ENCODE results near the gene MCTP2. TPM values are rescaled to one million over a fixed set of nuclear protein-coding genes. Genes with fewer than 3 reads are reported as not detected.

MCTP2 gene
- total RNA-seq, 1 experiment from 2014 or later, result 7.4 TPM

DNA sequence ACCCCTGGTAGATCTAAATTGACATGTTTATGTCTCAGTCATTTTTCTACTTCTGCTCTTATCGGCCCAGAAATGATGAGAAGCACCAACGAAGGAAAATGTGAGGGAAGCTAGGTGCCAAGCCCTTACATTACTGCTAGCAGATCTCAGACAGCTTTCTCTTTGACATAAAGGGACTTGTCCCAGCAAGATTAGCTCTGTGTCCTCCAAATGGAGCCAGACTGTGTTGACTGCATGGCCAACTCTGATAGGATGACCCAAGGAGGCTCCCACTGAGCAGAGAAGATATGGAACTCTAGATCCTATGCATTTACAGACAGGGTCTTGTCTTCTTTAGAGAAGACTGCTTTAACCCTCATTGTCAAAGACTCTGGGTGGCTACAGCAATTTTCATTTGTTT, 2.8 kb upstream of the MCTP2 start (continued):
- TF ChIP-seq, protein P1, sequence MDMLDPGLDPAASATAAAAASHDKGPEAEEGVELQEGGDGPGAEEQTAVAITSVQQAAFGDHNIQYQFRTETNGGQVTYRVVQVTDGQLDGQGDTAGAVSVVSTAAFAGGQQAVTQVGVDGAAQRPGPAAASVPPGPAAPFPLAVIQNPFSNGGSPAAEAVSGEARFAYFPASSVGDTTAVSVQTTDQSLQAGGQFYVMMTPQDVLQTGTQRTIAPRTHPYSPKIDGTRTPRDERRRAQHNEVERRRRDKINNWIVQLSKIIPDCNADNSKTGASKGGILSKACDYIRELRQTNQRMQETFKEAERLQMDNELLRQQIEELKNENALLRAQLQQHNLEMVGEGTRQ (CRISPR knock-in tag; IDR thresholded peaks at IDR 0.05), result no peak
- TF ChIP-seq, protein P2, sequence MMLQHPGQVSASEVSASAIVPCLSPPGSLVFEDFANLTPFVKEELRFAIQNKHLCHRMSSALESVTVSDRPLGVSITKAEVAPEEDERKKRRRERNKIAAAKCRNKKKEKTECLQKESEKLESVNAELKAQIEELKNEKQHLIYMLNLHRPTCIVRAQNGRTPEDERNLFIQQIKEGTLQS (CRISPR knock-in tag; conservative IDR thresholded peaks at IDR 0.05), result no peak
- no peak for TF ChIP-seq TP53 (CRISPR knock-in tag; IDR thresholded peaks at IDR 0.05)

DNA sequence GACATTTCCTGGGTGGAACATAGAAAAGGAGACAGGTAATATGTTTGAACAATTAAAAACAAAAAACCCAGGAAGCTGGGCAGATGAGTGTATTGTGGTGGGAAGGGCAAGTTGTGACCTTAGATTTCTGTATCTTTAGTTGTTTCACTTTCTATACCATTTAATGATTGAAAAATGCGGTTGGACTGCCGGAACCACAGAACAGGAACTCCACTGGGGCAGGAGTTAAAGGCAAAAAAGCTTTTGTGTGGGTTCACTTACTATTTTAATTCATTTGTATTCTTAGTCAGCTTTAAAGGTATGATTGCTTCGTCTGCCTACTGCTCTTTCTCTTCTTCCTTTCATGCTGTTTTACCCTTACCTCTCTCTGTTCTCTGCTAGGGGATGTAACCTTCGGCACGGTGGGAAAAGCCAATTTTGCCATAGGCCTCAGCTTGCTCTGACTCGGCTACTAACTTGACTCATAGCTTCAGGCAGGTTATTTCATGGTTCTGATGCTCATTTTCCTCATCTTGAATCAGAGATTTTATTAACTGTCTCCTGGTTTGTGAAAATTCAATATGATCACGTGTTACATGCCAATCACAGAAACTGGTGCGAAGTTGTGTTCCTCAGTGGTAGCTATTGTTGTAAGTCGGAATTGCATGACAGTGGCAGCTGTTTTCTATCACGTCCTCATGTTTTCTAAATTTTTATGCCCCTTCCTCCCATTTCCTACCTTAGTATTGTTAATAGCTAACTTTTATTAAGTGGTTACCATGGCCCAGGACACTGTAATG, 1.6 kb upstream of the MCTP2 start:
- Mint-ChIP-seq H3K27ac (peak overlapping the region; percentile 61; the same call in 1 of the 2 replicates), H3K27me3 (ENCODE audit: low read depth) (peaks cover 22% of the 10 kb centered on the region), H3K4me1 (peaks cover 44% of the 10 kb centered on the region), H3K36me3 (no peaks in the 10 kb centered on the region), H3K4me3 (peak overlapping the region; percentile 79), H3K9me3 (no peaks in the 10 kb centered on the region)
- ATAC-seq (no peak), DNase-seq (ENCODE audit: low spot score) (no peak)
- CTCF ChIA-PET, result interaction anchor here (1.0 to 3.4 kb wide), 4 partner anchors 65 to 110 kb away, joined by 3 to 14 read pairs (median 4); no protein-coding TSS in a partner anchor
- POLR2A ChIA-PET, result no interaction called here
- TF ChIP-seq ZNF121 (CRISPR knock-in tag; IDR thresholded peaks at IDR 0.05) (no peak), ZNF671 (CRISPR knock-in tag; IDR thresholded peaks at IDR 0.05) (no peak), ATF1 (CRISPR knock-in tag; IDR thresholded peaks at IDR 0.05) (no peak), TEAD4 (CRISPR knock-in tag; IDR thresholded peaks at IDR 0.05) (no peak), ESRRA (CRISPR knock-in tag; IDR thresholded peaks at IDR 0.05; ENCODE audit: borderline replicate concordance) (no peak), IRF2 (CRISPR knock-in tag; IDR thresholded peaks at IDR 0.05; ENCODE audit: borderline replicate concordance, low read depth) (no peak)
- TF ChIP-seq, protein P1 (CRISPR knock-in tag; IDR thresholded peaks at IDR 0.05), result peak; percentile 50
- TF ChIP-seq, protein P3, sequence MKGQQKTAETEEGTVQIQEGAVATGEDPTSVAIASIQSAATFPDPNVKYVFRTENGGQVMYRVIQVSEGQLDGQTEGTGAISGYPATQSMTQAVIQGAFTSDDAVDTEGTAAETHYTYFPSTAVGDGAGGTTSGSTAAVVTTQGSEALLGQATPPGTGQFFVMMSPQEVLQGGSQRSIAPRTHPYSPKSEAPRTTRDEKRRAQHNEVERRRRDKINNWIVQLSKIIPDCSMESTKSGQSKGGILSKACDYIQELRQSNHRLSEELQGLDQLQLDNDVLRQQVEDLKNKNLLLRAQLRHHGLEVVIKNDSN (CRISPR knock-in tag; IDR thresholded peaks at IDR 0.05), result 0 out of 2 replicates have a peak, but pooled peaks have one; percentile 19

DNA sequence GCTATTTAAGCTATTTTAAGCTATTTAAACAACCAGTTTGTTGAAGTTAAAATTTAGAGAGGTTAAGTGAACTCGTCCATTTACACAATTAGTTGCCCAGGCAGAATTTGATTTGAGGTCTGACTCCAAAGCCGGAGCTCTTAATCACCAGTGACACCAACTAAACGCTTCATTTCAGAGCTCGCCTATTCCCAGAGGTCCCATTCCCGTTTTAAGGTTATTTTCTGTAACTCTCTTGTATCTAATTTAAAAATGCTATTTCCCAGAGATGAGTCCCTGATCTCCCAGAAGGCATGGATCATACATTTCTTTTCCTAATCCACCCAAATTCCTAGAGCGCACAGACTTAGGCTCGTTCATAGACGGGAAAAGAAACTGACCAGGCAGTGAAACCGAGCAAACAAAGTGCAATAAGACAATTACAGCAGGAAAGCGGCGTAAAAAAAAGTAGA, 904 bp upstream of the MCTP2 start:
- Mint-ChIP-seq H3K9me3 (no peaks in the 10 kb centered on the region), H3K27ac (no peak overlapping the region), H3K4me3 (peak overlapping the region; percentile 79), H3K4me1 (peaks cover 44% of the 10 kb centered on the region), H3K36me3 (no peaks in the 10 kb centered on the region), H3K27me3 (ENCODE audit: low read depth) (peaks cover 22% of the 10 kb centered on the region)
- ATAC-seq, result no peak
- CTCF ChIA-PET, result interaction anchor here (1.0 to 3.4 kb wide), 4 partner anchors 66 to 110 kb away, joined by 3 to 14 read pairs (median 4); no protein-coding TSS in a partner anchor
- DNase-seq (ENCODE audit: low spot score), result no peak
- POLR2A ChIA-PET, result interaction anchor here (1.0 kb wide), 1 partner anchor 95 kb away, joined by 3 read pairs; no protein-coding TSS in a partner anchor
- TF ChIP-seq, protein P4, sequence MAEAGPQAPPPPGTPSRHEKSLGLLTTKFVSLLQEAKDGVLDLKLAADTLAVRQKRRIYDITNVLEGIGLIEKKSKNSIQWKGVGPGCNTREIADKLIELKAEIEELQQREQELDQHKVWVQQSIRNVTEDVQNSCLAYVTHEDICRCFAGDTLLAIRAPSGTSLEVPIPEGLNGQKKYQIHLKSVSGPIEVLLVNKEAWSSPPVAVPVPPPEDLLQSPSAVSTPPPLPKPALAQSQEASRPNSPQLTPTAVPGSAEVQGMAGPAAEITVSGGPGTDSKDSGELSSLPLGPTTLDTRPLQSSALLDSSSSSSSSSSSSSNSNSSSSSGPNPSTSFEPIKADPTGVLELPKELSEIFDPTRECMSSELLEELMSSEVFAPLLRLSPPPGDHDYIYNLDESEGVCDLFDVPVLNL (CRISPR knock-in tag; IDR thresholded peaks at IDR 0.05; ENCODE audit: borderline replicate concordance, low read depth), result no peak
- no peak for TF ChIP-seq HMGA2 (CRISPR knock-in tag; IDR thresholded peaks at IDR 0.05)
- TF ChIP-seq, protein P5, sequence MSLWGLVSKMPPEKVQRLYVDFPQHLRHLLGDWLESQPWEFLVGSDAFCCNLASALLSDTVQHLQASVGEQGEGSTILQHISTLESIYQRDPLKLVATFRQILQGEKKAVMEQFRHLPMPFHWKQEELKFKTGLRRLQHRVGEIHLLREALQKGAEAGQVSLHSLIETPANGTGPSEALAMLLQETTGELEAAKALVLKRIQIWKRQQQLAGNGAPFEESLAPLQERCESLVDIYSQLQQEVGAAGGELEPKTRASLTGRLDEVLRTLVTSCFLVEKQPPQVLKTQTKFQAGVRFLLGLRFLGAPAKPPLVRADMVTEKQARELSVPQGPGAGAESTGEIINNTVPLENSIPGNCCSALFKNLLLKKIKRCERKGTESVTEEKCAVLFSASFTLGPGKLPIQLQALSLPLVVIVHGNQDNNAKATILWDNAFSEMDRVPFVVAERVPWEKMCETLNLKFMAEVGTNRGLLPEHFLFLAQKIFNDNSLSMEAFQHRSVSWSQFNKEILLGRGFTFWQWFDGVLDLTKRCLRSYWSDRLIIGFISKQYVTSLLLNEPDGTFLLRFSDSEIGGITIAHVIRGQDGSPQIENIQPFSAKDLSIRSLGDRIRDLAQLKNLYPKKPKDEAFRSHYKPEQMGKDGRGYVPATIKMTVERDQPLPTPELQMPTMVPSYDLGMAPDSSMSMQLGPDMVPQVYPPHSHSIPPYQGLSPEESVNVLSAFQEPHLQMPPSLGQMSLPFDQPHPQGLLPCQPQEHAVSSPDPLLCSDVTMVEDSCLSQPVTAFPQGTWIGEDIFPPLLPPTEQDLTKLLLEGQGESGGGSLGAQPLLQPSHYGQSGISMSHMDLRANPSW (CRISPR knock-in tag; conservative IDR thresholded peaks at IDR 0.05; ENCODE audit: low read depth), result no peak
- no peak for TF ChIP-seq CBFB (CRISPR knock-in tag; IDR thresholded peaks at IDR 0.05; ENCODE audit: low read depth)
- no peak for TF ChIP-seq GTF2I (CRISPR knock-in tag; conservative IDR thresholded peaks at IDR 0.05)
- TF ChIP-seq ZBTB21 (CRISPR knock-in tag; IDR thresholded peaks at IDR 0.05; ENCODE audit: borderline replicate concordance), result no peak
- no peak for TF ChIP-seq ZNF671 (CRISPR knock-in tag; IDR thresholded peaks at IDR 0.05)
- no peak for TF ChIP-seq IRF2 (CRISPR knock-in tag; IDR thresholded peaks at IDR 0.05; ENCODE audit: borderline replicate concordance, low read depth)
- TF ChIP-seq CREB1 (CRISPR knock-in tag; IDR thresholded peaks at IDR 0.05), result no peak
- no peak for TF ChIP-seq SMAD4 (CRISPR knock-in tag; IDR thresholded peaks at IDR 0.05)
- TF ChIP-seq, protein P6, sequence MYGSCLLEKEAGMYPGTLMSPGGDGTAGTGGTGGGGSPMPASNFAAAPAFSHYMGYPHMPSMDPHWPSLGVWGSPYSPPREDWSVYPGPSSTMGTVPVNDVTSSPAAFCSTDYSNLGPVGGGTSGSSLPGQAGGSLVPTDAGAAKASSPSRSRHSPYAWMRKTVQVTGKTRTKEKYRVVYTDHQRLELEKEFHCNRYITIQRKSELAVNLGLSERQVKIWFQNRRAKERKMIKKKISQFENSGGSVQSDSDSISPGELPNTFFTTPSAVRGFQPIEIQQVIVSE (CRISPR knock-in tag; IDR thresholded peaks at IDR 0.05; ENCODE audit: borderline replicate concordance), result no peak
- TF ChIP-seq RELA (CRISPR knock-in tag; IDR thresholded peaks at IDR 0.05; ENCODE audit: borderline replicate concordance), result no peak
- TF ChIP-seq, protein P7, sequence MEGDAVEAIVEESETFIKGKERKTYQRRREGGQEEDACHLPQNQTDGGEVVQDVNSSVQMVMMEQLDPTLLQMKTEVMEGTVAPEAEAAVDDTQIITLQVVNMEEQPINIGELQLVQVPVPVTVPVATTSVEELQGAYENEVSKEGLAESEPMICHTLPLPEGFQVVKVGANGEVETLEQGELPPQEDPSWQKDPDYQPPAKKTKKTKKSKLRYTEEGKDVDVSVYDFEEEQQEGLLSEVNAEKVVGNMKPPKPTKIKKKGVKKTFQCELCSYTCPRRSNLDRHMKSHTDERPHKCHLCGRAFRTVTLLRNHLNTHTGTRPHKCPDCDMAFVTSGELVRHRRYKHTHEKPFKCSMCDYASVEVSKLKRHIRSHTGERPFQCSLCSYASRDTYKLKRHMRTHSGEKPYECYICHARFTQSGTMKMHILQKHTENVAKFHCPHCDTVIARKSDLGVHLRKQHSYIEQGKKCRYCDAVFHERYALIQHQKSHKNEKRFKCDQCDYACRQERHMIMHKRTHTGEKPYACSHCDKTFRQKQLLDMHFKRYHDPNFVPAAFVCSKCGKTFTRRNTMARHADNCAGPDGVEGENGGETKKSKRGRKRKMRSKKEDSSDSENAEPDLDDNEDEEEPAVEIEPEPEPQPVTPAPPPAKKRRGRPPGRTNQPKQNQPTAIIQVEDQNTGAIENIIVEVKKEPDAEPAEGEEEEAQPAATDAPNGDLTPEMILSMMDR (IDR thresholded peaks at IDR 0.05), result no peak
- TF ChIP-seq MYBL2 (CRISPR knock-in tag; IDR thresholded peaks at IDR 0.05), result no peak
- no peak for TF ChIP-seq FOXJ3 (CRISPR knock-in tag; IDR thresholded peaks at IDR 0.05; ENCODE audit: borderline replicate concordance)

All from WTC11 (cell line).